HepG2 (cell line): ENCODE measurements around the gene PYCR2. TPM values are rescaled to one million over a fixed set of nuclear protein-coding genes. Genes with fewer than 3 reads are reported as not detected.

Experiments used
- ATF7 ChIP-seq, 2 experiments: fragments of 450-650 bp in 1 of 2; sonication (generic) in 1 of 2; formaldehyde crosslinking in 1 of 2; IDR thresholded peaks; 2 replicates each; pipeline versions ENCODE4 v1.4.0 to v1.6.1; 2016 to 2020; ENCODE audit warnings: antibody characterized with exemption in 1 of 2, mild to moderate bottlenecking in 1 of 2, missing genetic modification reagents in 1 of 2
- DNMT1 ChIP-seq: sonication (generic); formaldehyde crosslinking; IDR thresholded peaks from 2 replicates; pipeline ENCODE4 v1.5.1; 2020; ENCODE audit warnings: mild to moderate bottlenecking, missing genetic modification reagents
- EEA1 ChIP-seq: sonication (generic); formaldehyde crosslinking; IDR thresholded peaks from 2 replicates; pipeline ENCODE4 v1.5.1; 2020; ENCODE audit warnings: mild to moderate bottlenecking, missing genetic modification reagents, borderline replicate concordance
- ELF1 ChIP-seq: sonication (generic); formaldehyde crosslinking; IDR thresholded peaks from 2 replicates; pipeline ENCODE4 v1.4.0; 2020; ENCODE audit warnings: missing genetic modification reagents
- HMG20B ChIP-seq: conservative IDR thresholded peaks from 2 replicates; pipeline ENCODE4 v1.6.1; 2016; ENCODE audit warnings: missing genetic modification reagents, missing compliant biosample characterization
- ISX ChIP-seq: sonication (generic); formaldehyde crosslinking; conservative IDR thresholded peaks from 2 replicates; pipeline ENCODE4 v1.5.0; 2020; ENCODE audit warnings: missing genetic modification reagents
- MATR3 ChIP-seq: sonication (generic); formaldehyde crosslinking; IDR thresholded peaks from 2 replicates; pipeline ENCODE4 v1.4.0; 2020; ENCODE audit warnings: missing genetic modification reagents
- MYC ChIP-seq: sonication (generic); formaldehyde crosslinking; IDR thresholded peaks from 2 replicates; pipeline ENCODE4 v1.9.0; 2021; ENCODE audit warnings: missing genetic modification reagents, borderline replicate concordance
- NKX3-1 ChIP-seq: sonication (generic); formaldehyde crosslinking; IDR thresholded peaks from 2 replicates; pipeline ENCODE4 v1.5.0; 2020; ENCODE audit warnings: missing genetic modification reagents
- NR2F6 ChIP-seq, 2 experiments: IDR thresholded peaks; 2 replicates each; pipeline ENCODE4 v1.6.1; 2016; ENCODE audit warnings: antibody characterized with exemption in 1 of 2, mild to moderate bottlenecking in 1 of 2
- ONECUT2 ChIP-seq: sonication (generic); formaldehyde crosslinking; IDR thresholded peaks from 2 replicates; pipeline ENCODE4 v1.4.0; 2020; ENCODE audit warnings: missing genetic modification reagents
- PAWR ChIP-seq: sonication (generic); formaldehyde crosslinking; IDR thresholded peaks from 2 replicates; pipeline ENCODE4 v1.4.0; 2020; ENCODE audit warnings: missing genetic modification reagents, mild to moderate bottlenecking, borderline replicate concordance
- SNAPC2 ChIP-seq: sonication (generic); formaldehyde crosslinking; IDR thresholded peaks from 2 replicates; pipeline ENCODE4 v1.8.1; 2022; ENCODE audit warnings: mild to moderate bottlenecking, missing genetic modification reagents
- SRSF4 ChIP-seq: fragments of 200-400 bp; formaldehyde crosslinking; IDR thresholded peaks from one replicate; pipeline ENCODE4 v1.6.1; 2018; ENCODE audit warnings: mild to moderate bottlenecking, low read depth, low read length, moderate library complexity; ENCODE audit not compliant: poor library complexity, severe bottlenecking
- ZBTB42 ChIP-seq: sonication (generic); formaldehyde crosslinking; IDR thresholded peaks from 2 replicates; pipeline ENCODE4 v1.5.0; 2020; ENCODE audit warnings: mild to moderate bottlenecking, missing genetic modification reagents
- ZFY ChIP-seq: sonication (generic); formaldehyde crosslinking; IDR thresholded peaks from 2 replicates; pipeline ENCODE4 v1.4.0; 2020; ENCODE audit warnings: missing genetic modification reagents
- ZNF12 ChIP-seq: sonication (generic); formaldehyde crosslinking; IDR thresholded peaks from 2 replicates; pipeline ENCODE4 v1.5.0; 2020; ENCODE audit warnings: missing genetic modification reagents
- ZNF260 ChIP-seq: sonication (generic); formaldehyde crosslinking; IDR thresholded peaks from 2 replicates; pipeline ENCODE4 v1.4.0; 2020; ENCODE audit warnings: missing genetic modification reagents, low read depth, mild to moderate bottlenecking, borderline replicate concordance
- ZNF44 ChIP-seq: sonication (generic); formaldehyde crosslinking; IDR thresholded peaks from 2 replicates; pipeline ENCODE4 v1.5.1; 2020; ENCODE audit warnings: mild to moderate bottlenecking, missing genetic modification reagents
- ZNF530 ChIP-seq: sonication (generic); formaldehyde crosslinking; IDR thresholded peaks from 2 replicates; pipeline ENCODE4 v1.5.0; 2020; ENCODE audit warnings: low read depth, mild to moderate bottlenecking, missing genetic modification reagents
- ZNF629 ChIP-seq: sonication (generic); formaldehyde crosslinking; conservative IDR thresholded peaks from 2 replicates; pipeline ENCODE4 v1.5.0; 2020; ENCODE audit warnings: missing genetic modification reagents
- ZNF740 ChIP-seq: sonication (generic); formaldehyde crosslinking; IDR thresholded peaks from 2 replicates; pipeline ENCODE4 v1.4.0; 2020; ENCODE audit warnings: missing genetic modification reagents
- polyA plus RNA-seq, 8 experiments: library from polyadenylated mRNA; depleted of rRNA in 3 of 8; stranded (reverse) in 7 of 8; unstranded in 1 of 8; fragments of >200 nt; fragmentation: Illumina TruSeq in 4 of 8; extraction: Trizol in 4 of 8; gene quantifications; 2 replicates each; pipeline versions ENCODE4 v1.2.1 to v1.2.3, GENCODE V29; 2011 to 2016; ENCODE audit warnings: low read depth in 4 of 8, missing spikeins in 1 of 8, mixed read lengths in 1 of 8; ENCODE audit not compliant: insufficient read depth in 1 of 8
- total RNA-seq, 5 experiments: library from RNA; depleted of rRNA; stranded (reverse); fragments of >200 nt; fragmentation: Illumina TruSeq; extraction: Trizol; gene quantifications; 2 replicates each; pipeline ENCODE4 v1.2.3, GENCODE V29; 2016; ENCODE audit warnings: low read depth in 1 of 5
- TF ChIP-seq, protein P1 (sequence below): sonication (generic); formaldehyde crosslinking; IDR thresholded peaks from 2 replicates; pipeline ENCODE4 v1.4.0; 2020; ENCODE audit warnings: missing genetic modification reagents
- TF ChIP-seq, protein P2 (sequence below): sonication (generic); formaldehyde crosslinking; IDR thresholded peaks from 2 replicates; pipeline ENCODE4 v1.5.1; 2020; ENCODE audit warnings: mild to moderate bottlenecking, missing genetic modification reagents, moderate library complexity

Gene PYCR2
- total and polyA plus RNA-seq, 2 of the 13 experiments (the other 11 are each of a cell fraction or from before 2014, with no cell fraction given) = 47.2 to 47.8 TPM

DNA sequence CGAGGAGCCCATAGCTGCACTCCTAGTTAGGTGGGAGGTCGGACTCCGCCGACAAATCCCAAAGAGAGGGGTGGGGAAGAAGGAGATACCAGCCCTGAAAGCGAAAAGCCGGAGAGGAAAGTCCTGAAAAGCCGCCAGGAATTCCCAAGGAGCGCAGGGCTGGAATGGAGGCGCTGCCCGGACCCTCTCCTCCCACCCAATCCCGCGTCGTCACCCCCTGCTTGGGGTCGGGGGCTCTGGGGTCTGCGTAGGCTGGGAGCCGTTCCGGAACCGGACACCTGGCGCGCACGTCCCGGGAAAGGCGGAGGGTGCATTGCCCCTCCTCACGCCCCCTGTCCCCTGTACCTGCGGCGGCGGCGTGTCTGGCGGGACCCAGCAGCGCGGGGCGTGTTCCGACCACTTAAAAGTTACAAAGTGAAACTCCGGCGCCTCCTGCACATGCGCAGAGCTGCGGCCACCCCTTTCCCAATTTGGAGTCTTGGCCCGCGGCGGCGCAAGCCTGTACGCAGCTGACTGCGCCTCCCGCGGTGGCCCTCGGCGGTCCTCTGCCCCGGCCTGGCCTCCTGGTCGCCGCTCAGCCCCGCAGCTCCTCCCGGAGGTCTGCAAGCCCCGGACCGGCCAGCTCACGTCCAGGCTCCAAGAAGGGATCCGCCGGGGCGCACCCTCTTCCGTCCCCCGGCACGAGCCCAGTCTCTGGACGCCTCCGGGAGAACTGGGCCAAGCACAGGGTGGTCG lies 41.9 kb downstream of the PYCR2 start, which contains the start of gene TMEM63A (continued):
- TF ChIP-seq ATF7 (IDR thresholded peaks at IDR 0.05) (no peak), ATF7 (CRISPR knock-in tag; IDR thresholded peaks at IDR 0.05) (no peak), ZBTB42 (0 out of 2 replicates have a peak, but pooled peaks have one; percentile 23), EEA1 (CRISPR knock-in tag) (no peak; the same call in 1 of the 2 replicates), ZNF12 (no peak), HMG20B (CRISPR knock-in tag) (no peak), ONECUT2 (CRISPR knock-in tag) (no peak), ZNF44 (no peak), ZNF629 (no peak), PAWR (no peak), ISX (CRISPR knock-in tag) (no peak), MYC (CRISPR knock-in tag) (peak; percentile 61), DNMT1 (CRISPR knock-in tag) (0 out of 2 replicates have a peak, but pooled peaks have one; percentile 15), NKX3-1 (CRISPR knock-in tag) (no peak; the same call in 1 of the 2 replicates), ZNF740 (CRISPR knock-in tag) (no peak), ZNF530 (CRISPR knock-in tag) (no peak), ZNF260 (CRISPR knock-in tag) (no peak), NR2F6 (IDR thresholded peaks at IDR 0.05) (no peak), NR2F6 (CRISPR knock-in tag; IDR thresholded peaks at IDR 0.05) (no peak), ELF1 (CRISPR knock-in tag) (no peak), ZFY (peak; percentile 88), SRSF4 (no peak), MATR3 (CRISPR knock-in tag) (no peak), SNAPC2 (CRISPR knock-in tag) (no peak)
- TF ChIP-seq, protein P1, sequence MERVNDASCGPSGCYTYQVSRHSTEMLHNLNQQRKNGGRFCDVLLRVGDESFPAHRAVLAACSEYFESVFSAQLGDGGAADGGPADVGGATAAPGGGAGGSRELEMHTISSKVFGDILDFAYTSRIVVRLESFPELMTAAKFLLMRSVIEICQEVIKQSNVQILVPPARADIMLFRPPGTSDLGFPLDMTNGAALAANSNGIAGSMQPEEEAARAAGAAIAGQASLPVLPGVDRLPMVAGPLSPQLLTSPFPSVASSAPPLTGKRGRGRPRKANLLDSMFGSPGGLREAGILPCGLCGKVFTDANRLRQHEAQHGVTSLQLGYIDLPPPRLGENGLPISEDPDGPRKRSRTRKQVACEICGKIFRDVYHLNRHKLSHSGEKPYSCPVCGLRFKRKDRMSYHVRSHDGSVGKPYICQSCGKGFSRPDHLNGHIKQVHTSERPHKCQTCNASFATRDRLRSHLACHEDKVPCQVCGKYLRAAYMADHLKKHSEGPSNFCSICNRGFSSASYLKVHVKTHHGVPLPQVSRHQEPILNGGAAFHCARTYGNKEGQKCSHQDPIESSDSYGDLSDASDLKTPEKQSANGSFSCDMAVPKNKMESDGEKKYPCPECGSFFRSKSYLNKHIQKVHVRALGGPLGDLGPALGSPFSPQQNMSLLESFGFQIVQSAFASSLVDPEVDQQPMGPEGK (CRISPR knock-in tag) = peak; percentile 41
- TF ChIP-seq, protein P2, sequence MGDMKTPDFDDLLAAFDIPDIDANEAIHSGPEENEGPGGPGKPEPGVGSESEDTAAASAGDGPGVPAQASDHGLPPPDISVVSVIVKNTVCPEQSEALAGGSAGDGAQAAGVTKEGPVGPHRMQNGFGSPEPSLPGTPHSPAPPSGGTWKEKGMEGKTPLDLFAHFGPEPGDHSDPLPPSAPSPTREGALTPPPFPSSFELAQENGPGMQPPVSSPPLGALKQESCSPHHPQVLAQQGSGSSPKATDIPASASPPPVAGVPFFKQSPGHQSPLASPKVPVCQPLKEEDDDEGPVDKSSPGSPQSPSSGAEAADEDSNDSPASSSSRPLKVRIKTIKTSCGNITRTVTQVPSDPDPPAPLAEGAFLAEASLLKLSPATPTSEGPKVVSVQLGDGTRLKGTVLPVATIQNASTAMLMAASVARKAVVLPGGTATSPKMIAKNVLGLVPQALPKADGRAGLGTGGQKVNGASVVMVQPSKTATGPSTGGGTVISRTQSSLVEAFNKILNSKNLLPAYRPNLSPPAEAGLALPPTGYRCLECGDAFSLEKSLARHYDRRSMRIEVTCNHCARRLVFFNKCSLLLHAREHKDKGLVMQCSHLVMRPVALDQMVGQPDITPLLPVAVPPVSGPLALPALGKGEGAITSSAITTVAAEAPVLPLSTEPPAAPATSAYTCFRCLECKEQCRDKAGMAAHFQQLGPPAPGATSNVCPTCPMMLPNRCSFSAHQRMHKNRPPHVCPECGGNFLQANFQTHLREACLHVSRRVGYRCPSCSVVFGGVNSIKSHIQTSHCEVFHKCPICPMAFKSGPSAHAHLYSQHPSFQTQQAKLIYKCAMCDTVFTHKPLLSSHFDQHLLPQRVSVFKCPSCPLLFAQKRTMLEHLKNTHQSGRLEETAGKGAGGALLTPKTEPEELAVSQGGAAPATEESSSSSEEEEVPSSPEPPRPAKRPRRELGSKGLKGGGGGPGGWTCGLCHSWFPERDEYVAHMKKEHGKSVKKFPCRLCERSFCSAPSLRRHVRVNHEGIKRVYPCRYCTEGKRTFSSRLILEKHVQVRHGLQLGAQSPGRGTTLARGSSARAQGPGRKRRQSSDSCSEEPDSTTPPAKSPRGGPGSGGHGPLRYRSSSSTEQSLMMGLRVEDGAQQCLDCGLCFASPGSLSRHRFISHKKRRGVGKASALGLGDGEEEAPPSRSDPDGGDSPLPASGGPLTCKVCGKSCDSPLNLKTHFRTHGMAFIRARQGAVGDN = peak; percentile 88
